ENCODE measurements around the gene RNPS1.
A peak's percentile ranks its signal among the peaks of the same experiment; 100 is the strongest.

RNPS1 gene

GRCh38 chr16:2226918-2227317 is 41.0 kb downstream of the RNPS1 start:
- TF ChIP-seq CEBPB (IDR thresholded peaks at IDR 0.05) (no peak), NFIC (IDR thresholded peaks at IDR 0.05) (no peak), USF1 (IDR thresholded peaks at IDR 0.05) (no peak), CREB1 (IDR thresholded peaks at IDR 0.05; ENCODE audit: low read depth) (no peak), TEAD4 (IDR thresholded peaks at IDR 0.05) (no peak), MAX (IDR thresholded peaks at IDR 0.05) (no peak), TAF1 (IDR thresholded peaks at IDR 0.05; ENCODE audit: low read depth) (no peak), TCF12 (IDR thresholded peaks at IDR 0.05; ENCODE audit: low read depth) (no peak), FOXM1 (IDR thresholded peaks at IDR 0.05; ENCODE audit: borderline replicate concordance, low read depth) (no peak), YY1 (IDR thresholded peaks at IDR 0.05; ENCODE audit: low read depth) (no peak), REST (IDR thresholded peaks at IDR 0.05; ENCODE audit: low read depth) (no peak), RAD21 (IDR thresholded peaks at IDR 0.05; ENCODE audit: low read depth) (no peak), EP300 (IDR thresholded peaks at IDR 0.05; ENCODE audit: borderline replicate concordance) (no peak), EGR1 (IDR thresholded peaks at IDR 0.05) (no peak), ZBTB7A (IDR thresholded peaks at IDR 0.05; ENCODE audit: low read depth) (no peak)

- TF ChIP-seq ZBTB7A (IDR thresholded peaks at IDR 0.05; ENCODE audit: low read depth) (no peak), EGR1 (IDR thresholded peaks at IDR 0.05) (no peak), CREB1 (IDR thresholded peaks at IDR 0.05; ENCODE audit: low read depth) (no peak), MAX (IDR thresholded peaks at IDR 0.05) (no peak), USF1 (IDR thresholded peaks at IDR 0.05) (no peak), NFIC (IDR thresholded peaks at IDR 0.05) (no peak), CEBPB (IDR thresholded peaks at IDR 0.05) (no peak), EP300 (IDR thresholded peaks at IDR 0.05; ENCODE audit: borderline replicate concordance) (no peak), FOXM1 (IDR thresholded peaks at IDR 0.05; ENCODE audit: borderline replicate concordance, low read depth) (no peak), RAD21 (IDR thresholded peaks at IDR 0.05; ENCODE audit: low read depth) (no peak), TCF12 (IDR thresholded peaks at IDR 0.05; ENCODE audit: low read depth) (no peak), YY1 (IDR thresholded peaks at IDR 0.05; ENCODE audit: low read depth) (no peak), TEAD4 (IDR thresholded peaks at IDR 0.05) (no peak), TAF1 (IDR thresholded peaks at IDR 0.05; ENCODE audit: low read depth) (no peak)
These were observed 41.6 kb downstream of the RNPS1 start for GRCh38 chr16:2226245-2226793.

GRCh38 chr16:2223942-2224486 is 43.9 kb downstream of the RNPS1 start:
- peak; percentile 25; the same call in 1 of the 2 replicates for TF ChIP-seq ZBTB7A (IDR thresholded peaks at IDR 0.05; ENCODE audit: low read depth)
- peak; percentile 34; the same call in 1 of the 2 replicates for TF ChIP-seq RAD21 (IDR thresholded peaks at IDR 0.05; ENCODE audit: low read depth)
- no peak for TF ChIP-seq TCF12 (IDR thresholded peaks at IDR 0.05; ENCODE audit: low read depth)
- no peak for TF ChIP-seq TAF1 (IDR thresholded peaks at IDR 0.05; ENCODE audit: low read depth)
- TF ChIP-seq YY1 (IDR thresholded peaks at IDR 0.05; ENCODE audit: low read depth): no peak

GRCh38 chr16:2223221-2223941 is 44.5 kb downstream of the RNPS1 start, which contains the start of gene E4F1:
Gene E4F1 (plus strand): TSS chr16:2223591. CDS start chr16:2223614, 23 bp downstream.
- TF ChIP-seq REST (IDR thresholded peaks at IDR 0.05; ENCODE audit: low read depth) (no peak), ZBTB7A (IDR thresholded peaks at IDR 0.05; ENCODE audit: low read depth) (no peak), YY1 (IDR thresholded peaks at IDR 0.05; ENCODE audit: low read depth) (peak; percentile 95), EP300 (IDR thresholded peaks at IDR 0.05; ENCODE audit: borderline replicate concordance) (no peak; the same call in 1 of the 2 replicates), FOXM1 (IDR thresholded peaks at IDR 0.05; ENCODE audit: borderline replicate concordance, low read depth) (no peak), USF1 (IDR thresholded peaks at IDR 0.05) (0 out of 2 replicates have a peak, but pooled peaks have one; percentile 33), TAF1 (IDR thresholded peaks at IDR 0.05; ENCODE audit: low read depth) (peak; percentile 94), NFIC (IDR thresholded peaks at IDR 0.05) (peak; percentile 24; the same call in 1 of the 2 replicates), CREB1 (IDR thresholded peaks at IDR 0.05; ENCODE audit: low read depth) (peak; percentile 87), TCF12 (IDR thresholded peaks at IDR 0.05; ENCODE audit: low read depth) (0 out of 2 replicates have a peak, but pooled peaks have one; percentile 10), TEAD4 (IDR thresholded peaks at IDR 0.05) (peak; percentile 21), EGR1 (IDR thresholded peaks at IDR 0.05) (peak; percentile 43; the same call in 1 of the 2 replicates), MAX (IDR thresholded peaks at IDR 0.05) (peak; percentile 92), RAD21 (IDR thresholded peaks at IDR 0.05; ENCODE audit: low read depth) (no peak), CEBPB (IDR thresholded peaks at IDR 0.05) (peak; percentile 90)

All from Ishikawa (cell line).